Stimulated activated CD8-positive, alpha-beta memory T cell treated with anti-CD3 and anti-CD28 coated beads, Interleukin-12 subunit alpha, Interleukin-12 subunit beta, amount 100 ng/mL, for 4 hours (primary cell): ENCODE results near the gene CENPL.
"Not testable (repeated sequence)": the region's sequence is repeated elsewhere in the genome, so short reads cannot be mapped to it uniquely, and the experiment has no call there.

Source experiments
- DNase-seq: peaks from one replicate; pipeline ENCODE4 v3.0.0-alpha.2; 2020; ENCODE audit warnings: low read depth

Gene CENPL

DNA sequence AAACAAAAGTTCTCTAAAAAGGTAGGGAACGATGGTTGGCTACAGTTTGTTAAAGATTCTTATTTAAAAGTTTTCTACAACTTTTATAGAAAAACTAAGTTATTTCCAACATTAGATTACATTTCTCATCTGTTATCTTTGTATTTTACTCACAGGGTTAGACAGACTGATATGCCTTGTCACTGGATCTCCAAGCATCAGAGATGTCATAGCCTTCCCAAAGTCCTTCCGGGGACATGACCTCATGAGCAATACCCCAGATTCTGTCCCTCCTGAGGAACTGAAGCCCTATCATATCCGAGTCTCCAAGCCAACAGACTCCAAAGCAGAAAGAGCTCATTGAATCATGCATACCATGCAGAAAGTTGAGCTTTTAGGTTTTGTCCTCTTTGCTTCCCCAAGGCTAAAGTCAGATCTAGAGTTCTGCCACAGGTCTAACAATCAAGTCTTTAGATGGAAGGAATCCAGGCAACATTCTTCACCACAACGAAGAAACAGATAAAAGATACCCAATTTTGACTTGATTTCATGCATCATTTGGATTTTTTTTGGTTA, 32.8 kb upstream of the CENPL start:
- no peak for DNase-seq

- no peak for DNase-seq
Observed at GRCh38 chr1:173856903-173857302, 32.2 kb upstream of the CENPL start.

- no peak for DNase-seq
Observed at GRCh38 chr1:173856014-173856413, 31.3 kb upstream of the CENPL start.

DNA sequence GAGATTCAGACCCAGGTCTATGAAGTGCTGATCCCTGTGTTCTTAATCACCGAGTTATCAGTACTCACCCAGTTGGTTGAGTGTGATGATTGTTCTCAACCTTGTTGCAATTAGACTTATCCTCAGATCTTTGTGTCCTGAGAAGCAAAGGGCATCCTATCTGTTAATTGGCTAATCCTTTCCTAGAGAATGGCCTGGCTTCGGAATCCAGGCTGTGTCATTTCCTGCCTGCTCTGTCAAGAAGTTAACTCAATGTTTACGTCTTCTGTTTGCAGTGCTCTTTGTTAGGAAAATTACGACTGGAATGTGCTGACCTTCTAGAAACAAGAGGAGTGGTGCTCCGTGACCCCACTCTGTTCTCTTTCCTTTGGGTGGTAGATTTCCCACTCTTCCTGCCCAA, 28.4 kb upstream of the CENPL start:
- DNase-seq, result no peak

GRCh38 chr1:173852105-173852504, 27.4 kb upstream of the CENPL start:
- DNase-seq, result no peak

DNA sequence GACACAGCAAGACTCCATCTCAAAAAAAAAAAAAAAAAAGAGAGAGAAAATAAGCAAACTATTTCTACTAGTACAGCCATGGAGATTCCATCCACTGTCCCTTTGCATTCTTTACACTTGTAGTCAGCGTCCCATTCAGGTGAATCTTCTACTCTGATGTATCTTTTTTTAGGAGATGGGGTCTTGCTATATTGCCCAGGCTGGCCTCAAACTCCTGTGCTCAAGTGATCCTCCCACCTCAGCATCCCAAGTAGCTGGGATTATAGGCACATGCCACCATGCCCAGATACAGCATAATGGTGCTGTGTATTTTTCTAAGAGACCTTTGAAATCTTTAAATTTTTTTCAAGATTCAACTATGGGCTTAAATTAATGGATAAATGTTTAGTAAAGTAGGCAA, 8.1 kb upstream of the CENPL start:
- no peak for DNase-seq

GRCh38 chr1:173827611-173828010, 2.9 kb upstream of the CENPL start:
- DNase-seq, result no peak

DNA sequence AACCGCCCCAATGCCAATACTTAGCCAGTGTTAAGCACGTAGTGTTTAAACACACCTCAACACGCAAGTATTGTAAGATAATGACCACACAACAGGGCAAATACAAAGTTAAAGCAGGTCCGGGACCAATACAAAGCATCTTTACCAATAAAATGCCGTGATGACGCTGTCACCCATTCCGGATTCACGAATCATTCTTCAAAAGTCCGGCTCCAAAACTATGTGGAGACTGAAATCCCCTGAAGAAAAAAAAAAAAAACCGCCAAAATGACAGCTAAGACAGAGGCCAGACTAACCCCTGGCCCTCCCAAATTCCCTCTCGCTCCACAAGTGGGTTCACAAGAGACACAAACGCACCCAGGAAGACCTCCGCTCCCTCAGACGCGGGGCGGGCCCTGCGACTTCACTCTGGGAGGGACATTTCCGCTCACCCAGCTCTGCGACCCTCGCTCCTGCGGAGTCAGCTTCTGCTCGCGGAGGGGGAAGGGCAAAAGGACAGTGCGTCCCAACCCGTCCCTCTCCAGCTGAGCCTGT, 835 bp downstream of the CENPL start:
- no peak for DNase-seq

GRCh38 chr1:173821680-173822079, 3.0 kb downstream of the CENPL start:
- DNase-seq, result no peak

DNA sequence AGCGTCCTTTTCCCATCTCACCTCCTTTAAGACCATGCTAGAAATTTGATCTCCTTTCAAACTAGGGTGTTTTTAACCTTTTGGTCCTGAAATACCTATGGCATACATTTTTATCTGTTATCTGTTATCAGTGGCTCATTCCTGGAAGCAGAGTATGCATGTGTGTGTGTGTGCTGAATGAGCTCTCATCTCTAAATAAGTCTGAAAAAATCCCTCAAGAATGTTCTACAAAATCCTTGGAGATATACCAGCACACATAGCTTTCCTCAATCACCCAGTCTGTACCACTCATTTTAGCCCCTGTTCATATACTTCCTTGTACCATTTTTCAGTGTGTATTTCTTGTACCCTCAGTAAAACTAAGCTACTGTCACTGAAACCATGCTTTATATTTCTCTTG, 6.2 kb downstream of the CENPL start:
- no peak for DNase-seq

DNA sequence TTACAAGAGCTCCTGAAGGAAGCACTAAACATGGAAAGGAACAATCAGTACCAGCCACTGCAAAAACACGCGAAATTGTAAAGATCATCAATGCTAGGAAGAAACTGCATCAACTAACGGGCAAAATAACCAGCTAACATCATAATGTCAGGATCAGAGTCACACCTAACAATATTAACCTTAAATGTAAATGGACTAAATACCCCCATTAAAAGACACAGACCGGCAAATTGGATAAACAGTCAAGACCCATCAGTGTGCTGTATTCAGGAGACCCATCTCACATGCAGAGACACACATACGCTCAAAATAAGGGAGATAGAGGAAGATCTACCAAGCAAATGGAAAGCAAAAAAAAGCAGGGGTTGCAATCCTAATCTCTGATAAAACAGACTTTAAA, 11.0 kb downstream of the CENPL start:
- DNase-seq, result not testable (repeated sequence)

- no peak for DNase-seq
Observed at GRCh38 chr1:173802961-173803360, 21.7 kb downstream of the CENPL start.

DNA sequence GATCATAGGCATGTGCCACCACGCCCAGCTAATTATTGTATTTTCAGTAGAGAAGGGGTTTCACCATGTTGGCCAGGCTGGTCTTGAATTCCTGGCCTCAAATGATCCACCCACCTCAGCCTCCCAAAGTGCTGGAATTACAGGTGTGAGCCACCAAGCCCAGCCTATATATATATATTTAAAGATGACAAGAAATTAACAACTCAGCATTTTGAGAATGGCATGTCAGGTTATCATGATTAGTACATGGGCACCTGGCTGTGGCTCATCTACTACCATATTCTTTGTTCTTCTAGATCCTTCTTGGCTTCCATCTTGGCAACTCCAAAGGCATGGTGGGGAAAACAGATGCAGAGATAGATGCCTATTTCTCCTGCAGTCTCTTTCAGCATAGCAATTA, 24.7 kb downstream of the CENPL start:
- not testable (repeated sequence) for DNase-seq

DNA sequence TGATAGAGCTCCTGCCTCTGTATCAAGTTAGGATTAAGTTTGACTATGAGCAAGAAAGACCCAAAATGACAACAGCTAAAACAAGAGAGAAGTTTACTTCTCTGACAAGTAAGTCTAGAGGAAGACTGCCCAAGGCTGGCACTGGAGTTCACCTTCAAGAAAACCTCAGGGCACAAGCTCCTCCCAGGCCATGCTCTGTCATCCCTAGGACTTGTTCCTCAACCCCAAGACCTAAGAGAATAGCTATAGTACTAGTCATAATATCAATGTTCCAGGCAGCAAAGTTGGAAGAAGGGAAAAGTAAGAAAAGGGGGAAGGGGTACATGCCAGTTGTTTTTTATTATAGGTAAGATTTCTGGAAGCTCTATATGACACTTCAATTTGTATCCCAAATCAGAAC, 26.6 kb downstream of the CENPL start:
- DNase-seq, result no peak

DNA sequence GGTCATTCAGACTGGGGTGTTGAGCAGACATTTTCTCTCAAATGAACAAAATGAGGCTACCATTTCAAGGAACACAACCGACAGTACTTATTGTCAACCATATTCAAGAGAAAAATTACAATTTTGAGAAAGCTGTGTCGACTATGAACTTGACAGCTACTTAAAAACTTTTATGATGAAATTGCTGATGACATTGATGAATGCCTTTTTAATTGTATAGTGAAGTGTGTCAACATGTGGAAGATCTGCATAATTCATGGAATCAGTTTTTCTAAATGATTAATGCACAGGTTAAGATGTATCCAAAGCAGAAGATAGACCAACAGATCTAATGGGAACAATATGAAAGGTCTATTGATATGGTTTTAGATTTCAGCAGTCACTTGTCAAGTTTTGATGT, 34.8 kb downstream of the CENPL start:
- DNase-seq, result no peak

- no peak for DNase-seq
Observed at GRCh38 chr1:173784997-173785396, 39.7 kb downstream of the CENPL start.

- no peak for DNase-seq
Observed at GRCh38 chr1:173779936-173780335, 44.7 kb downstream of the CENPL start.

DNA sequence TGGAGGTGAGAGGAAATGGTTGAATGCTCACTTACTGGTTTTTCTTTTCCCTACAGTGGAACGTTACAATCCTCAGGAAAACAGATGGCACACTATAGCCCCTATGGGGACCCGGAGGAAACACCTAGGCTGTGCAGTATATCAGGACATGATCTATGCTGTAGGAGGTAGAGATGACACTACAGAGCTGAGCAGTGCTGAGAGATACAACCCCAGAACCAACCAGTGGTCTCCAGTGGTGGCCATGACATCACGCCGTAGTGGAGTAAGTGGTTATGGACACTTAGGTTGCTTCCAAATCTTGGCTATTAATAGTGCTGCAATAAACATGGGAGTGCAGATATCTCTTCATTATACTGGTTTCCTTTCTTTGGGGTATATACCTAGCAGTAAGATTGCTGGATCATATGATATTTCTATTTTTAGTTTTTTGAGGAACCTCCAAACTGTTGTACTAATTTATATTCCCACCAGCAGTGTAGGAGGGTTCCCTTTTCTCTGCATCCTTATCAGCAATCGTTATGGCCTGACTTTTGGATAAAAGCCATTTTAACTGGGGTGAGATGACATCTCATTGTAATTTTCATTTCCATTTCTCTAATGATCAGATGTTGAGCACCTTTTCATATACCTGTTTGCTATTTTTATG, 49.0 kb downstream of the CENPL start:
- no peak for DNase-seq

DNA sequence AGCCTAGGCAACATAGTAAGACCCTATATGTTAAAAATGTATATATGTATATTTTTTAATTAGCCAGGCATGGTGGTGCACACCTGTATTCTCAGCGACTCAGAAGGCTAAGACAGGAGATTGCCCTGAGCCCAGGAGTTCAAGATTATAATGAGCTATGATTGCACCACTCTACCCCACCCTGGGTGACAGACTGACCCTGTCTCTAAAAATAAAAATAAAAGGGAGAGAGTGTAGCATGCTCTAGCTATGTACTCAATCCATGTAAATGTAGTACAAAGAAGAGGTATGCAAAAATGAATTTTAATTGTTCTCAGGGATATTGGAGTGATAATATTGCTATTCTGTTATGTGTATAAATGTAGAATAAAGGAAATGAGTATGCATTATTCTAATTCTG, 53.1 kb downstream of the CENPL start:
- DNase-seq, result no peak

- not testable (repeated sequence) for DNase-seq
Observed at GRCh38 chr1:173770330-173770729, 54.4 kb downstream of the CENPL start.

DNA sequence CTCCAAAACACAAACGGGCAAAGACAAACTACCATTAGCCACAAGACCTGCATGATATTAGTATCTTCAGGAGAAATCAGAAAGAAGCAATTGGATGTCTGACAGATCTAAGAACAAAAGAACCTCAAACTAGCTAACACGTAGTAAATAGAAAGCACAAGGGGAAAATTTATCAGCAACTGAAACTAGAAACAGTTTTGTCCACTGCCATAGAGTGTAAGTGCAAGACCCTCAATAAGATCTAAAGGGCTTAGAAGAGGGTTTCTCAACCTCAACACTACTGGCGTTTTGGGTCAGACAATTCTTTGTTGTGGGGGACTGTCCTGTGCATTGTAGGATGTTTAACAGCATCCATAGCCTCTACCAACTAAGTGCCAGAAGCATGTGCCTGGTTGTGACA, 55.9 kb downstream of the CENPL start:
- no peak for DNase-seq

GRCh38 chr1:173768206-173768605, 56.5 kb downstream of the CENPL start:
- DNase-seq, result no peak

GRCh38 chr1:173764331-173764730, 60.4 kb downstream of the CENPL start:
- not testable (repeated sequence) for DNase-seq

- DNase-seq, result no peak
Observed at GRCh38 chr1:173758980-173759379, 65.7 kb downstream of the CENPL start.
